Measurements from ENCODE around the gene LOXHD1.

Gene LOXHD1

DNA sequence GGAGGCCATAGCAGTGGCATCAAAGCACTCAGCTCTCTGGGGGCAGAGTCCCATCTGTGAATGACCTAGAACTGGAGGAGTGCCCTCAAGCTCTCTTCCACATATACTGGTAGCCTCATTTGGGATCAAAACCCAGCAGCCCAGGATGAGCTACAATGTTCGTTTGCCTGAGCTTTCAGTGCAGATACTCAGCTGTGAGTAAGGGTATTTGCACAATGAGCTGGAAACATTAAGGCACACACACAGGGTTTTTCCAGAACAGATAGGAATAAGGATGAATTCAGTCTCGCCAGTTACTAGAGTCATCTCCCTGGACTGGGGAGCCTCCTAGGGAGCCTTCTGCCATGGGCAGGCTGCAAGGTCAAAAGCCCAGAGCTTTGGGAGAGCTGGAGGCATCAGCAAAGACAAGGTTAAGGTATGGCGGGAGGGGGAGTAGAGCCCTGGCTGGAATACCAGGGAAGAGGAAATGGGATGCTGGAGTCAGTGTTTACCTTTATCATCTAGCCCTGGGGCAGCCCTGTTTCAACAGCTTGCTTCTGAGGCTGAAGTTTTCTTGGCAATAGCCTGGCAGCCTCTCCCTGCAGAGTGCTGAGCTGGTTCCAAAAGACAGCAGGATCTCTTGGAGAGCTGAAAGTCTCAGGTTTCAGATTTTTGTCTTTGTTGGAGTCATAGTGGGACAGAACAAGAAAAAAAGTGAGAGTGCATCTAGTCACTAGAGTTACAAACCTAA, 187.7 kb downstream of the LOXHD1 start:
- no peak for DNase-seq

DNA sequence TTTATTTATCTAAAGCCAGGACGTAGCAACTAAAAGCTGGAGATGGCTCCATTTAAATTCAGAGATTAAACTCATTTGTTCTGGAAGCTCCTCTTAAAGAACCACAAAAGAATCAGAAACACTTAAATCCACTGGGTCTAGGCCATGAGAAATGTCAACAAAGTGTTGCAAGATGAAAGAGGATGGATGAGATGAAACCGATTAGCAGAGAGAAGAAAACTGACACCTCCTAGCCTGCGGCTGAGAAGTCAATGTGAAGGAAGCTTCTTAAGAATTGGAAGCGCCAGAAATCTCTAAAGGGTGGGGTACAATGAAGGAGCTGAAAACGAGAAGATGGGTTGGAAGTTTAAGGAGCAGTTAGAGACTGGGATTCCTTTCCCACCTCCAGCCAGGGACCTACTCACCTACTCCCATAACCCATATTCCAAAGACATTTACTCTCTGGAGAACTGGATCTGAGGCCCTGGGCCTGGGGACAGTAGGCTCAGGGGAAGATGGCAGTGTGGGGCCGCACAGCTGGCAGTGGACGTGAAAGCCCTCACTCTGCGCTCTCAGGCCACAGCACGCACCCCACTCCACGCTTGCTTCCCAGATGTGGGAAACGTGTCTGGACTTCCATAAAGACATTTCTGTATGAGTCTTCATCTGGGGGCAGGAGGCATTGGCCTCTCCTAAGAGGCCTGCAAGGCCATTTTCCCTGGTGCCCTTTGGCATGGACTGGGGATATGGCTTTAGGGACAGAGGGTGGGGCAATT, 188.4 kb downstream of the LOXHD1 start:
- DNase-seq: no peak

DNA sequence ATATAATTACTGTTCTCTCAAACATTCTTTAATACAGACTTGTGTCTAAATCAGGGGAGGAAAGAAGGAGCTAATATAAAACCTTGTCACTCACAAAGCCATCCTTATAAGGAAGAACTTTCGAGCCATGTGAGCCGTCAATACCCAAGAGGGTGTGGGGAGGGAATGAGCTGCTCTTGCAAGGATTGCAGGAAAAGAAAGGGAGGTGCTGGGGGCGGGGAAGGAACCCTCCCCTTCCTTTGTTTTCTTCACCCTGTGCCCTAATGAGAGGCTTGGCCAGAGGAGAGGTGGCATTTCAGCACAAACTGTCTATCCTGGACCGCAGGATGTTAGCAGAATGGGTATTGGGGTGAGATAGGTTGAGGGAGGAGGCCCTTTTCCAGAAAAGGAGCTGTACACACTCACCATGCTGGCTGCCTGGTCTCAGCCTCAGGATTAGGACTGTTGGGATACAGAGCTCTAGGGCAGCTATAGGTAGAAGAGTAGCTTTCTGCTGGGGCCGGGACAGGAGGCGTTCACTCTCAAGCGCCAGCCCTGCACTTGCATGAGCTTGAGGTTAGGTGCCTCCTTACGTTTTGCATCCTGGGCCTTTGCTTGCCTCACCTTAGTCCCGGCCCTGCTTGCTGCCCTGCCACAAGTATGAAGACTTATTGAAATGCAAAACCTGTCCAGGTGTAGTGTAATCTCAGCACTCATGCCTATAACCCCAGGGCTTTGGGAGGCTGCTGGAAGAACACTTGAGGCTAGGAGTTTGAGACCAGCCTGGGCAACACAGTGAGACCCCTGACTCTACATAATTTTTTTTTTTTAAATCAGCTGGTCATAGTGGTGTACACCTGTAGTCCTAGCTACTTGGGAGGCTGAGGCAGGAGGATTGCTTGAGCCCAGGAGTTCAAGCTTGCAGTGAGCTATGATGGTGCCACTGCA, 190.5 kb downstream of the LOXHD1 start:
- no peak for DNase-seq

DNA sequence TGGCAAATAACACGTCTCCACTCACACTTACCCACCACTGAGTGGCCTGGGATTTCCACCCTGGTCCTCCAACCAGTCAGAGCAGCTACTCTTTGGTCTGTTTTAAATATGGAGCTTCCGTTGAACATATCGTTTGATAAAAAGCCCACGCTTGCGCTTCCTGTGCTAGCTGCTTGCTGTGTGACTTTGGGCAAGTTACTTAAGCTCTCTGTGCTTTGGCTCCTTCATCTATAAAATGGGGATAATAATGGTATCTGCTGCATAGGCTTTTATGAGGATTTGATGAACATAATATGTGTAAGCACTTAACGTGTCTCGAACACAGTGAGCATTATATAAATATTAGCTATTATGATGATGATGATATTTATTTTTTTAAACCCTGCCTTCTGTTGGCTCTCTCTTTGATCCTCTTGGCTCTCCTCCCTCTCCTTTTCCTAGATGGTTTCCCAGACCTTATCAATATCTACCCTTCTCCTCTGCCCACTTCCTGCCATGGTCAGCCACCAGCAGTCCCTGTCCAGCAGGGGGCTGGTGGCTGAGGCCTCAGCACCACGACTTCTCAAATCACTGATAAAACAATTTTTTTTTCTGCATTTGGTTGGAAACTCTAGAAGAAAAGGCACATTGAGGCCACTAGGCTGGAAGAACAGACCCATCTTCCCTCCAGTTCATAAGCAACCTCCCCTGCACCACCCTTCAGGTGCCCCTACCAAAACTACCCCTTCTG, 191.9 kb downstream of the LOXHD1 start:
- DNase-seq: no peak

DNA sequence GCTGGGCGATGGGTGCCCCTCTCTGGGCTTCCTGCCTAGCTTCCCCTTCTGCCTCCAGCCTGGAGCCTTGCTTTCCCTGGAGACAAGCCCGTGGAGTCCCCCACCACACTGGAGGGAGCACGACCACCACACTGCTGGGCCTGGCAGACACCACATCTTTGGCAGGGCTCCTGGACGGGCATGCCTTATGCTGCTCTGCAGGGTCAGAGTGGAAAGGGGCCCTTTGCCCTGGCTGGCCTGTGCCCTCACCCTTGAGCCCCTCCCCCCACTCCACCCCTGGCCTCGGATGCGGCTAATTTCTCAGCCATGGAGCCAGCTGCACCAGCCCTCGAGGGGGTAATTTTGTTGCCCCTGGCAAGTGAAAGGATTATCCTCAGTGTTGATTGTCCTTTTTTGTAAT, 194.5 kb downstream of the LOXHD1 start:
- no peak for DNase-seq

DNA sequence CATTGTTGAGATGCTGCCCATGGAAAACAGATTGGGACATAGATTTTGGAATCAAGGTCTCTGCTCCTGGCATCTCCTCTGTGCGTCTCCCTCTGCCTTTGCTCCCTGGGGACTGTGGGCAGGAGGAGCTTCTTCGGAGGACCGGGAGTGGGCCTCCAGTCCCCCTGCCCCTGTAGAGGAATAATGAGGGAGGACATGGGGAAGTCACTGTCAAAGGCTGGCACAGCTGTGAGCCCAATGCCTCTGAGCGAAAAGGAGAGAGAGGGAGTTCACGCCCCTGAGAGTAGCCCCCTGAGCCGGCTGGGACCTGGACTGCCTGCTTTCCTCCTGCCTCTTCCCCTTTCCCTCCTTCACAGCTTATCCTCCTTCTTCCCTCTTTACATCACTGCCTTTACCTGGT, 195.0 kb downstream of the LOXHD1 start:
- DNase-seq: no peak

DNA sequence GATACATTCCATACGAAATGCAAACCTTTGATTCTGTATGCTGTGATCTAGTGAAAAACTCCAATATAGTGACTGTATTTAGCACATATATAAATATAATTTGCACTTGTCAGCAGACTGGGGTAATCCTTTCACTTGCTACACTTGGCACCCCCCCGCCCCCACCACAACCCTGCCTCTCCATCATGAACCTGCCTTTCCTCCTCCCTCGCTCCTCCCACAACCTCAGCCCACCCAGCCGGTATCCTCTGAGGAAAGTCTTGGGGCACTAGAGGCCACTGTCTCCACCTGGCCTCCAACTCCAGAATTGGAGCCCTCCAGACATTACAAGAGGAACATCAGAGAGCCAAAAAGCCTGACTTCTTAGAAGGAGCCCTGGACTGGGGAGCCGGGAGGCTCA, 196.3 kb downstream of the LOXHD1 start:
- DNase-seq: no peak

DNA sequence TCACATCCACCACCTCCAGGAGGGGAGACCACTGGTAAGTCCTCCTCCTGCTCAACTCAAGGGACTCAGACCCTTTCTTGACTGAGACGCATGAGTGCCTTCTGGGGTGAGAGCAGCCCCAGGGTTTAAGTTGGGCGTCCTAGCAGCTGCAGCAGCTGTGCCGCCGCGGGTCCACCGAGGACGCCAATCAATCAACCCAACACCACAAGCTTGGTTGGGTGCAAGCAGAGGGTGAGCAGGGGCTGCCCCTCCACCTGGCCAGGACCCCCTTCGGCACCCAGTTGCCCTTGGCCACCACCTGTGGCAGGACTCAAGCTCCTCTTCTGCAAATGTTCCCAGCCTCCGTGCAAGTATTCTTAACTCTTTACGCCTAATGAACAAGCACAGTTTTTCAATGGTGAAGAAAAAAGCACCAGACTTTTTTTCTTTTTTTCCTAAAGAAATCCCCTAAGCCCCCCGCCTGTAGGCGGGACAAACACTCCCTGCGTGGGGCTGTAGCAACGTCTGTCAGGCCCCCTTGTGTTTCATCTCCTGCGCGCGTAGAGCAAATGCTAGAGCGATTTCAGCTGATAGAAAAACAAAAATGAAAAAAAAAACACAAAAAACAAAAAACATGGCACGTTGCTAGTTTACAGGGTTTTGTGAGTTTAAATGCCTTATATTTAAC, 197.1 kb downstream of the LOXHD1 start:
- DNase-seq: no peak

DNA sequence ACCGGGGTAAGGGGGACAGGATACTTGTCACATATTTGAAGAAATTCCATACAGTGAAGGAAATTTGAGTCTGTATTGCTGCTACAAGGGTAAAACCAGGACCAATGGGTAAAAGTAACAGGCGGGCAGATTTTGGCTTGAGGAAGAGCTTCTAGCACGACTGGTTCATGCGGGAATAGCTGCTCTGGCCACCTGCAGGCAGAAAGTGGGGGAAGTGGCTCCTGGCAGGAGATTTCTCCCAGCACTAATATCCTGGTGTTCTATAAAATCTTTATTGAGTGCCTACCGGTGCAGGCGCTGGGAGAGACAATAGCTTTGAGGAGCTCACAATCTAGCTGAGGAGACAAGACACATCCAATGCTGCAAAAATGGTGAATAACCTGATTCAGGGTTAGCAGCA, 198.5 kb downstream of the LOXHD1 start:
- DNase-seq: no peak

DNA sequence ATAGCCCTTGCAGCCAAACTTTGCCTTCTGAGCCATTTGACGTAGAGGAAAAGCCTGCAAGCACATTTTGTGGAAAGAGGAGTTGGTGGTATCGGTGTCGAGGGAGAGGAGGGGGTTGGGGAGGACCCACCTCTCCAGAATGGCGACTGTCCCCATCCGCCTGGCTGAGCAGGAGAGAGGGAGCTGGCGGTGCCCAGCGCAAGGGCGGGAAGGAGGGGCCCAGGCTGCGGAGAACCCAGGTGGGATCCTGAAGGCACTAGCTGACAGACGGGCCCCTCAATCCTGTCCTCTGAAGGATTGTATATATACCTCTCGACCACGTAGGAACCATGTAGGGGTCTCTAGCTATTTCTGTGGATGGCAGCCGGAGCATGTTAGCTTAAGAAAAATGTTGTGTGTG, 200.3 kb downstream of the LOXHD1 start:
- no peak for DNase-seq

DNA sequence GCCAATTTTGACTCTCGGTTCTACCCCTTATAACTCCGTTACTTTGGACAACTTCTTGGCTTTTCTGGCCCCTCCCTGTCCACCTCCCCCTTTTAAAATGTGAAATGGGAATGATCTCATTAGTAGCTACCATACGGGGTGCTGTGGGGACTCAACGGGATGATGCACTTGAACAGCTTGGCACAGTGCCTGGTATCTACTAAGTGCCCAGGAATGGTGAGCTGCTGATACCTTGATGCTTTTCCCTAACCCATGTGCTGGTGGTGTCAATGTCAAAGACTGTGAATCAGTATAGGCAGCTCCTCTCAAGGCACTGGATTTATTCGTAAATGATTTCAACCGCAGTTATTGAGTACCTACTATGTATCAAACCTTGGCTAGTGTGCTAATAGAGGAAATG, 204.2 kb downstream of the LOXHD1 start:
- no peak for DNase-seq

DNA sequence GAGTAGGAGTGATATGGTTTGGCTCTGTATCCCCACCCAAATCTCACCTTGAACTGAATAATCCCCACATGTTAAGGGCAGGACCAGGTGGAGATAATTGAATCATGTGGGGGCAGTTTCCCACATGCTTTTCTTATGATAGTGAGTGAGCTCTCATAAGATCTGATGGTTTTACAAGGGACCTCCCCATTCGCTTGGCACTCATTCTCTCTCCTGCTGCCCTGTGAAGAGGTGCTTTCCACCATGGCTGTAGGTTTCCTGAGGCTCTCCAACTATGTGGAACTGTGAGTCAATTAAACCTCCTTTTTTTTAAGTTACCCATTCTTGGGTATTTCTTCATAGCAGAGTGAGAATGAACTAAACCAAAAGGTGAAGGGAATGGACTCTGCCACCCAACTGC, 207.5 kb downstream of the LOXHD1 start:
- DNase-seq: no peak

DNA sequence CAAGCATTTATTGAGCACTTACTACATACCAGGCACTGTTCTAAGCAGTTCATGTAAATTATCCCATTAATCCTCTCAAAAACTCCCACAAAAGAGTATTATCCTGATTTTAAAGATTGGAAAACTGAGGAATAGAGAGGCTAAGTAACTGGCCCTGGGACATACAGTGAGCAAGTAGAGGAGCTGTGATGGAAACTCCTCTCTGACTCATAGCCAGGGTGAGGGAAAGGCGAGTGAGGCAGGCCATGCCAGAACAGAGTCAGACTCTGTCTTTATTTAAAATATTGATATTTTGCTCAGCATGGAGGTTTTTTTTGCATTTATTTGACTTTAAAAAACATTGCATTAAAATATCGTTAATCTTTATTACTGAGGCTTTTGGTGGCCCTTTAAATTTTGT, 208.0 kb downstream of the LOXHD1 start:
- no peak for DNase-seq

DNA sequence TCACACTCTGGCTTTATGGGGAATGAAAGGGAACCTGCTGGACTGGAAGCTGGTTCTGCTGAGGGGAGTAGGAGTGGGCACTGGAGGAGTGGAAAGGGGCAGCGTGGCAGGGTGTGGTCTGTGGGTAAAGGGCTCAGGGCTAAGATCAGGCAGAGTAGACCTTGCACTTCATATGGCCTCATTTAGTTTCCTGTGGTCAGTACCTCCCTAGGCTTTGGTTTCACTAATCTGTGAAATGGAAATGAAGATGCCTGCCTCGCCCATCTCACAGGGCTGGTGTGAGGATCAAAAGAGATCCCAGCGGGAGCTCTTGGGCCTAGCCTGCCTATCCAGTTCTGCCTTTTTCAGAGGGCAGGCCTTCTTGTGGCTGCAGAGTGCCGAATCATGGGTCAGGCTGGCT, 208.7 kb downstream of the LOXHD1 start:
- no peak for DNase-seq

DNA sequence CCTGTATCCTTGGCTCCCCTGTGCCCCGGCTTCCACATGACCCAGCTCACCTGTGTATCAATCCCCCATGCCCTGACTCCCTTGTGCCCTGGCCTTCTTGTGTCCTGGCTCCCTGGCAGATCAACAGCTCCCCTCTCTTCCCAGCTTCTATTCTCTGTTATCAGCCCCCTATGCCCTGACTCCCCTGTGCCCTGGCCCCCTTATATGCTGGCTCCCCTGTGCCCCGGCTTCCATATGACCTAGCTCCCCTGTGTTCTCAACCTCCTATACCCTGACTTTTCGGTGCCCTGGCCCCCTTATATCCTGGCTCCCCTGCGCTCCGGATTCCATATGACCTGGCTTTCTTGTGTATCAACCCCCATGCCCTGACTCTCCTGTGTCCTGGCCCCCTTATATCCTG, 209.2 kb downstream of the LOXHD1 start:
- DNase-seq: no peak

DNA sequence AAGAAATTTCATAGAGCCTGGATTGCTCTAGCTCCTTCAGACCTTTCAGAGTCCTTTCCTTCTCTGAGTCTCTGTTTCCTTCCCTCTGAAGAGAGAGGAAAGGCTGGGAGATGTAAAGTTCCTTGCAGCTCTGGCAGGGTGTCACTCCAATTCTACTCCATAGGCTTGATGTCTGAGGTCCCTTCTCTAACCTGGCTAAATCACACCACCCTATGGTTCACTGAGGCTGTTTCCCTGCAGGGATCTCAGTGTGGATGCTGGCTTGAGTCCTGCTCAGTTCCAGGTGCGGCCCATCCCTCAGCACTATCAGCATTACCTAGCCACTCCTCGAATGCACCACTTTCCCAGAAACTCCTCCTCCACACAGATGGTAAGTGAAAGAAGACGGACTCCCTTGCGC, 209.7 kb downstream of the LOXHD1 start:
- no peak for DNase-seq

DNA sequence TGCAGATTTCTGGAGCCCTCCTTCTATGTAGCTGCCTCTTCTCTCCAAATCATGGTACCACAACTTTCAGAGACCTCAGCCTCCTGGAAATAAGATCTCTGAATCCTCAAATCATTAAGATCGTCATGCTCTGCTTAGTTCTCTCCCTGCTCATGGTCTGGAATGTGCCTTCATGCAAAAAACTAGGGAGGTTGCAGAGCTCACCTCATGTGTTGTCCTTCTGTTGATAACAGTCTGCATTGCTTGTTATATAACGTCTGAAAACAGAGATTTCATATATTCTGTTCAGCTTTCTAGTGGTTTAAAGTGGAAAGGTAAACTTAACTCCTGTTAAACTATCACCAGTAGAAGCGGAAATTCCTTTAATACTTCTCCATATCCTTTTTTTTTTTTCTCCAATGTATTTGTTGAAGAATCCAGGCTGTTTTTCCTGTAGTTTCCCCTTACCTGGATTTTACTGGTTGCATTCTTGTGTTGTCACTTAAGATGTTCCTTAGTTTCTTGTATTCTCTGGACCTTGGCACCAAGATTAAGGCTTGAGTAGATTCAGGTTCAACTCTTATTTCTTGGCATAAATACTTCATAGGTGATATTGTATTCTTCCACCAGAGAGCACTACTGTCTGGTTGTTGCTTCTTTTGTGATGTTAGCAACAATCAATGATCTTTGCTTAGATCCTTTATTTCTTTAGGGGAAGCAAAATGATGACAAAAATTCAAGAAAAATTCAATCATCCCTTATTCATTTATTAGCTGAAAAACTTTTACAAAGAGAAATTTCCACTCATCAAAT, 211.3 kb downstream of the LOXHD1 start:
- no peak for DNase-seq

DNA sequence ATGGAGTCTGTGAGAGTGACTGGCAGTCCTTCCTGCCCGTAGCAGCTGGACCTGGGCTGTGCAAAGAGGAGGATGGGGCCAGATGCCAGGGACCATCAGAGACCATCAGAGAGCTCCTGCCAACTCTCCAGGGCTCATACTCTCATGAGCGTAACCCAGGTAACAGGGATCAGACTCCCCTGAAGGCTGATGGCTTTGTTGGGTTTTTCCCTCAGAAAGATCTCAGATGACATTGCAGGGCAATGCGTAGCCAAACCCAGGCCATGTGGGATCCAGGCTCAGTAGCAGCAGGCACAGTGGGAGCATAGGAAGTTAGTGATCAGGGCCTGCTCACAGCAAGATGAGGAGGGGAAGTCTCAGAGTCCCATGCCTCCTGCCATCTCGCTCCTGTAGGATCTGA, 218.0 kb downstream of the LOXHD1 start:
- DNase-seq: no peak

DNA sequence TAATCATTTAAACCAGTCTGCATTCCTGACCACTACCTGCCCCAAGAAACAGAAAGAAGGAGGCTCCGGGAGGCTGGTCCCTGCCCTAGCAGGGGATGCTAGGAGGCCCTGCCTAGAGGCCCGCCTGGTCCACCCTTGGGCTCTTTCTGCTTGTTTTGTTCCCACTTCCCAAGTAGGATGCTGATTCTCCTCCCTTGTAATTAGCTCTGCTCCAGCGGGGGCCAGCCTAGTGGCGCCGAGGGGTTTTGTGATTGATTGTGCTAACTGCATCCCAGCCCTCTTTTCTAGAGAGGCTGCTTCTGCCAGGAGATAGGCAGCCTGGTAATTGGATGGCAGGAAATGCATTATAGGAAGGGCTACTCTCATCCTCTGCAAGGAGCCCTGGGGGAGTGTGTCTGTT, 220.0 kb downstream of the LOXHD1 start:
- no peak for DNase-seq

DNA sequence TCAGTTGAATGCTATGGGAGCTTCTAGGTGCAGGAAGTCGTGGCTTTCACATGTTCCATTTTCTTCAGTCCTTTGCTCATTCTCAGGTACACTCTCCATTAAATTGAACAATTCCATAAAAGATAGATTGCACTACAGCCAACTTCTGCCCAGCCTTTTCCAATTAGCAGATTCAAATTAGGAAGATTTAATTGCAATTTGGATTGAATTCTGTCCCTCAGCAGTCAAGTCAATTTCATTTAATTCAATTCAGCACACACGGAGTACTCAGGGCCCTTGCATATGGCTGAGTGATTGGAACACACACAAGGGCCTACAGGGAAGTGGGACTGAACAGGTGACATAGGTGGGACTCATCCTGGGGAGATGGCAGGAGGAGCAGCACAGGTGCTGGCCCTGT, 220.4 kb downstream of the LOXHD1 start:
- no peak for DNase-seq

DNA sequence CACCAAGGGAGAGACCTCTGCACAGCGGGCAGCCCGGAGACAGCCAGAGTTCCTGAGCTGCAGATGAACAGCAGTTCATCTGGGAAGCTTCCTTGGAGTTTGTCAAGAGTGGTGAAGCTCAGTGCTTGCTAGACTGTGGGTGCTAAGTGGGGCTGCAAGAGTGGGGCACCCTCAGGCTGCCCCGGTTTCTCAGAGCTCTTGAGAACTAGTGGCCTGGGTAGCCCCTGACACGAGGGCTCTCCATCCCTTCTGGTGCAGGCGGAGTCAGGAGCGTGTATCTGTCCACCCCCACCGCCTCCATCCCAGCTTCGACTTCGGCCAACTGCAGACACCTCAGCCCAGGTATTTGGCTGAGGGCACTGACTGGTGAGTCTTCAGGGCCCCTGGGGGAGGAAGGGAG, 222.0 kb downstream of the LOXHD1 start:
- no peak for DNase-seq

DNA sequence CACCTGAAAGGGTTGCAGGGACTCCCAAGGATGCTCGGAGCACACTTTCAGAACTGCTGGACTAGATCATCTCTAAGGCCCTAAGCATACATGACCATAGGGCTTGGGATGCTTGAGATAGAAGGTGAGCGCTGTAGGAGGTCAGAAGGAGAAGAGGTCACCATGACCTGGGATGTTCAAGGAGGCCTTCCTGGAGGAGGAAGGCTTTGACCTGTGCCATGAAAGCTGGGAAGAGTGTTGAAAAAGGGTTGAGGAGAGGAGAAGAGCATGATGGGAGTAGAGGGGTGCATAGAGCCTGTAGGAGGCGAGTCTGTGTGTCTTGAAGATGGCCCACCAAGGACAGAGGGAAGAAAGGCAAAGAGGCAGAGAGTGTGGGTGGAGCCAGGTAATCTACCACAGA, 222.4 kb downstream of the LOXHD1 start:
- no peak for DNase-seq

All from stimulated activated naive CD4-positive, alpha-beta T cell (primary cell).